GM19467 (cell line): ENCODE results near the gene IGFALS.
"Not testable (repeated sequence)": the region's sequence is repeated elsewhere in the genome, so short reads cannot be mapped to it uniquely, and the experiment has no call there.

ENCODE experiments used
- ATAC-seq: cut with Tn5 transposase; IDR thresholded peaks from one replicate; pipeline ENCODE4 v1.9.1; 2021; ENCODE audit warnings: mild to moderate bottlenecking, moderate library complexity; ENCODE audit not compliant: unreplicated experiment

Gene IGFALS

GRCh38 chr16:1818204-1818872 is 24.8 kb upstream of the IGFALS start:
- ATAC-seq = no peak

- ATAC-seq = no peak
Observed at GRCh38 chr16:1817716-1818115, 24.2 kb upstream of the IGFALS start.

GRCh38 chr16:1817276-1817589 is 23.7 kb upstream of the IGFALS start:
- no peak for ATAC-seq

GRCh38 chr16:1816396-1817275 is 23.1 kb upstream of the IGFALS start:
- ATAC-seq = no peak

- no peak for ATAC-seq
Observed at GRCh38 chr16:1815461-1815860, 22.0 kb upstream of the IGFALS start.

- ATAC-seq = no peak
Observed at GRCh38 chr16:1812732-1813163, 19.2 kb upstream of the IGFALS start.

- ATAC-seq = no peak
Observed at GRCh38 chr16:1810536-1810935, 17.0 kb upstream of the IGFALS start.

GRCh38 chr16:1810106-1810505 is 16.6 kb upstream of the IGFALS start:
- ATAC-seq = no peak

GRCh38 chr16:1809281-1809801 is 15.8 kb upstream of the IGFALS start:
- no peak for ATAC-seq

GRCh38 chr16:1808691-1809090 is 15.2 kb upstream of the IGFALS start:
- no peak for ATAC-seq

- ATAC-seq = no peak
Observed at GRCh38 chr16:1807626-1808025, 14.1 kb upstream of the IGFALS start.

GRCh38 chr16:1800701-1801100 is 7.2 kb upstream of the IGFALS start:
- no peak for ATAC-seq

- ATAC-seq = not testable (repeated sequence)
Observed at GRCh38 chr16:1799263-1799662, 5.8 kb upstream of the IGFALS start.

GRCh38 chr16:1794908-1795666 is 1.6 kb upstream of the IGFALS start:
- no peak for ATAC-seq

- no peak for ATAC-seq
Observed at GRCh38 chr16:1794221-1794871, 841 bp upstream of the IGFALS start.

GRCh38 chr16:1792836-1793577 is 498 bp downstream of the IGFALS start:
- no peak for ATAC-seq

GRCh38 chr16:1791943-1792812 is 1.3 kb downstream of the IGFALS start:
- no peak for ATAC-seq

- no peak for ATAC-seq
Observed at GRCh38 chr16:1791256-1791942, 2.1 kb downstream of the IGFALS start.
